ENCODE measurements around the gene CFAP99. TPM values are rescaled to one million over a fixed set of nuclear protein-coding genes. Genes with fewer than 3 reads are reported as not detected.

CFAP99 gene
- polyA plus RNA-seq, 3 donors = 0.15 to 0.27 TPM; not detected in 1

DNA sequence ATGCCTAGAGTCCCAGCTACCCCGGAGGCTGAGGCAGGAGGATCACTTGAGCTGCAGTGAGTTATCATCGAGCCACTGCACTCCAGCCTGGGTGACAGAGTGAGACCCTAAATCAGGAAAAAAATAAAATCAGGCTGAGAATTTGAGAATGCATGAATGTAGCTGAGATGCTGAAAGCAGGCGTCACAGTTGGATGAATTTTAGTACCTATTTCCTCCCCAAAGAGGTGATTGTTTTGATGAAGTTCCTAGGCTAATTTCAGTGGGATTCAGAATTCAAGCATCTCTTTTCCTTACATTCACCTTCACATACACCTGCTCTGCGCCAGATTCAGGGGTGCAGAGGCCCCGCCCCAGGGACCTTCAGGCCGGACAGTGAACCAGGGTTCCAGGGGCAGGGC, 3.2 kb downstream of the CFAP99 start:
- Histone ChIP-seq H3K36me3 (replicated peaks in 1 of 2; ENCODE audit: control insufficient read depth in 1 of 2, insufficient read depth in 2 of 2, low read length in 2 of 2) (no peaks in the 10 kb centered on the region), H3K4me1 (ENCODE audit: control insufficient read depth in 1 of 2, insufficient read depth in 2 of 2, low read length in 2 of 2) (peaks cover 24 to 31% of the 10 kb centered on the region in 2 donors), H3K4me3 (replicated peaks in 1 of 3; ENCODE audit: low read depth in 2 of 3, low read length in 3 of 3) (no peak overlapping the region), H3K4me2 (replicated peaks; ENCODE audit: extremely low read depth, low read length, poor library complexity, severe bottlenecking) (no peak overlapping the region), H4K20me1 (ENCODE audit: insufficient read depth, low read length) (no peaks in the 10 kb centered on the region), H3K9me3 (replicated peaks in 1 of 2; ENCODE audit: control insufficient read depth in 1 of 2, insufficient read depth in 1 of 2, low read length in 2 of 2) (no peaks in the 10 kb centered on the region), H3K79me2 (ENCODE audit: insufficient read depth, low read length) (no peaks in the 10 kb centered on the region), H3K27ac (ENCODE audit: low read depth in 1 of 2, low read length in 2 of 2) (no peak overlapping the region), H3K27me3 (ENCODE audit: control insufficient read depth in 2 of 2, insufficient read depth in 2 of 2, low read length in 2 of 2) (peaks cover 5 to 21% of the 10 kb centered on the region in 2 donors), H2AFZ (ENCODE audit: insufficient read depth, low read depth, low read length, poor library complexity, severe bottlenecking) (no peak overlapping the region), H3K9ac (ENCODE audit: insufficient read depth, low read length, poor library complexity, severe bottlenecking) (no peak overlapping the region)
- Mint-ChIP-seq H3K27ac (no peak overlapping the region), H3K27me3 (ENCODE audit: low read depth in 3 of 3) (peaks cover 28 to 34% (median 29%) of the 10 kb centered on the region in 3 donors), H3K36me3 (peaks cover 0 to 2% of the 10 kb centered on the region in 2 donors), H3K4me1 (peaks cover 26% of the 10 kb centered on the region), H3K9me3 (peaks cover 0 to 6% (median 0%) of the 10 kb centered on the region in 7 donors), H3K4me3 (peak overlapping the region in 1 of 2 donors; percentile 46)
- intact Hi-C loops (cut with micrococcal nuclease) = loop anchor here (5.0 kb wide), 2 partner anchors 40 to 180 kb away; partner anchors contain the start of genes HAUS3 (in 1 of the 2) and POLN (in 1 of the 2)
- TF ChIP-seq, protein P1, sequence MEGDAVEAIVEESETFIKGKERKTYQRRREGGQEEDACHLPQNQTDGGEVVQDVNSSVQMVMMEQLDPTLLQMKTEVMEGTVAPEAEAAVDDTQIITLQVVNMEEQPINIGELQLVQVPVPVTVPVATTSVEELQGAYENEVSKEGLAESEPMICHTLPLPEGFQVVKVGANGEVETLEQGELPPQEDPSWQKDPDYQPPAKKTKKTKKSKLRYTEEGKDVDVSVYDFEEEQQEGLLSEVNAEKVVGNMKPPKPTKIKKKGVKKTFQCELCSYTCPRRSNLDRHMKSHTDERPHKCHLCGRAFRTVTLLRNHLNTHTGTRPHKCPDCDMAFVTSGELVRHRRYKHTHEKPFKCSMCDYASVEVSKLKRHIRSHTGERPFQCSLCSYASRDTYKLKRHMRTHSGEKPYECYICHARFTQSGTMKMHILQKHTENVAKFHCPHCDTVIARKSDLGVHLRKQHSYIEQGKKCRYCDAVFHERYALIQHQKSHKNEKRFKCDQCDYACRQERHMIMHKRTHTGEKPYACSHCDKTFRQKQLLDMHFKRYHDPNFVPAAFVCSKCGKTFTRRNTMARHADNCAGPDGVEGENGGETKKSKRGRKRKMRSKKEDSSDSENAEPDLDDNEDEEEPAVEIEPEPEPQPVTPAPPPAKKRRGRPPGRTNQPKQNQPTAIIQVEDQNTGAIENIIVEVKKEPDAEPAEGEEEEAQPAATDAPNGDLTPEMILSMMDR (IDR thresholded peaks at IDR 0.05) = no peak
- DNase-seq = no peak
- 95% methylated on average over 4 of the region's 6 CpGs for WGBS (ENCODE audit: insufficient coverage)

DNA sequence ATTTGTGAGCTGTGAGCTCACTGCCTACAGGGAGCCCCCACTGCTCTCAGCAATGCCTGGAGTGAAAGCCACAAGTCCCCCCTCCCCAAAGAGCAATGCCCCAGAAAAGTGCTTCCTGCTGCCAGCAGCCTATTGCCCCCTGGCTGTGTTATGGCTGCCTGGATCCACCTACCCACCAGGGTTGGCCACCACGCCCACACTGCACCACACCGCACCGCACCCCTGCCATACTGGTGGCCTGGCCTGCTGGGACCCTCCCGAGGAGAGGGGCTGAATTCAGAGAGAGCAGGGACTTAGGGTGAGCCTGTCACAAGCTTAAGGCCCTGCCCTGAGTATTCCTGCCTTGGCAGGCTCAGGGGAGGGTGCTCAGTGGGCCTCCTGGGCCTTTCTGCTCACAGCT, 4.3 kb downstream of the CFAP99 start:
- Mint-ChIP-seq H3K36me3 (no peaks in the 10 kb centered on the region), H3K9me3 (no peaks in the 10 kb centered on the region), H3K27me3 (ENCODE audit: low read depth in 3 of 3) (peaks cover 21 to 24% (median 22%) of the 10 kb centered on the region in 3 donors), H3K4me1 (peaks cover 19% of the 10 kb centered on the region), H3K27ac (no peak overlapping the region), H3K4me3 (no peak overlapping the region)
- TF ChIP-seq, protein P1 (IDR thresholded peaks at IDR 0.05) = no peak
- Histone ChIP-seq H3K4me1 (ENCODE audit: control insufficient read depth in 1 of 2, insufficient read depth in 2 of 2, low read length in 2 of 2) (peaks cover 16 to 19% of the 10 kb centered on the region in 2 donors), H4K20me1 (ENCODE audit: insufficient read depth, low read length) (no peaks in the 10 kb centered on the region), H3K79me2 (ENCODE audit: insufficient read depth, low read length) (no peaks in the 10 kb centered on the region), H3K4me2 (replicated peaks; ENCODE audit: extremely low read depth, low read length, poor library complexity, severe bottlenecking) (no peak overlapping the region), H3K27ac (ENCODE audit: low read depth in 1 of 2, low read length in 2 of 2) (no peak overlapping the region), H3K9ac (ENCODE audit: insufficient read depth, low read length, poor library complexity, severe bottlenecking) (no peak overlapping the region), H3K9me3 (replicated peaks in 1 of 2; ENCODE audit: control insufficient read depth in 1 of 2, insufficient read depth in 1 of 2, low read length in 2 of 2) (no peaks in the 10 kb centered on the region), H3K4me3 (replicated peaks in 1 of 3; ENCODE audit: low read depth in 2 of 3, low read length in 3 of 3) (no peak overlapping the region), H3K27me3 (ENCODE audit: control insufficient read depth in 2 of 2, insufficient read depth in 2 of 2, low read length in 2 of 2) (peaks cover 0 to 12% of the 10 kb centered on the region in 2 donors), H3K36me3 (replicated peaks in 1 of 2; ENCODE audit: control insufficient read depth in 1 of 2, insufficient read depth in 2 of 2, low read length in 2 of 2) (no peaks in the 10 kb centered on the region), H2AFZ (ENCODE audit: insufficient read depth, low read depth, low read length, poor library complexity, severe bottlenecking) (no peak overlapping the region)
- 75% methylated on average over 4 of the region's 4 CpGs for WGBS (ENCODE audit: insufficient coverage)
- intact Hi-C loops (cut with micrococcal nuclease) = loop anchor here (5.0 kb wide), 2 partner anchors 39 to 181 kb away; partner anchors contain the start of genes HAUS3 (in 1 of the 2) and POLN (in 1 of the 2)
- DNase-seq = no peak
